ENCODE results near the gene RANBP10. TPM values are rescaled to one million over a fixed set of nuclear protein-coding genes. Genes with fewer than 3 reads are reported as not detected.

Gene RANBP10
- total RNA-seq, 1 experiment from 2014 or later = 15.6 TPM

- Histone ChIP-seq H3K14ac (ENCODE audit: insufficient read depth, low read length) (no peak overlapping the region), H3K27me3 (ENCODE audit: insufficient read depth, low read length) (no peaks in the 10 kb centered on the region), H3T11ph (ENCODE audit: low read length) (no peak overlapping the region), H3K4ac (ENCODE audit: low read depth, low read length) (no peak overlapping the region), H3K18ac (ENCODE audit: insufficient read length, low read depth, low read length) (no peak overlapping the region), H3K79me1 (ENCODE audit: insufficient read depth, low read depth, low read length, poor library complexity, severe bottlenecking) (peaks cover 8% of the 10 kb centered on the region), H3K56ac (ENCODE audit: insufficient read length, low read depth, low read length) (no peak overlapping the region), H2BK20ac (ENCODE audit: low read depth, low read length, poor library complexity, severe bottlenecking) (no peak overlapping the region), H2BK120ac (ENCODE audit: low read depth, low read length, poor library complexity, severe bottlenecking) (no peak overlapping the region), H2BK5ac (ENCODE audit: insufficient read length, low read length) (no peak overlapping the region), H3K9me3 (ENCODE audit: control insufficient read depth, low read depth, low read length) (no peaks in the 10 kb centered on the region), H4K91ac (ENCODE audit: insufficient read length, low read depth, low read length) (no peak overlapping the region), H3K27ac (ENCODE audit: insufficient read length, low read depth, low read length) (no peak overlapping the region), H3K9ac (ENCODE audit: extremely low read depth, insufficient read length, low read length) (no peak overlapping the region), H3K79me2 (ENCODE audit: insufficient read depth, low read length) (peaks cover 2% of the 10 kb centered on the region; the same call in 1 of the 2 replicates), H2AFZ (ENCODE audit: low read length) (no peak overlapping the region), H4K8ac (replicated peaks; ENCODE audit: insufficient read length, low read depth, low read length) (no peak overlapping the region), H2BK12ac (ENCODE audit: insufficient read length, low read depth, low read length) (no peak overlapping the region), H3K4me1 (ENCODE audit: insufficient read depth, low read length) (0 out of 2 replicates have a peak, but pooled peaks cover 3% of the 10 kb centered on the region), H2AK5ac (ENCODE audit: insufficient read length, low read length) (no peak overlapping the region), H2BK15ac (ENCODE audit: low read depth, low read length) (no peak overlapping the region), H4K5ac (ENCODE audit: insufficient read length, low read depth, low read length) (no peak overlapping the region), H3K23me2 (ENCODE audit: insufficient read length, low read depth, low read length, poor library complexity, severe bottlenecking) (peaks cover 4% of the 10 kb centered on the region), H4K20me1 (ENCODE audit: control insufficient read depth, insufficient read depth, insufficient read length) (no peaks in the 10 kb centered on the region), H3K23ac (ENCODE audit: insufficient read length, low read depth, low read length) (no peak overlapping the region), H3K4me2 (ENCODE audit: insufficient read depth, insufficient read length, low read length) (no peak overlapping the region)
- DNase-seq = no peak
- no peak for TF ChIP-seq CTCF (conservative IDR thresholded peaks at IDR 0.05)
- peak overlapping the region in 1 of 3 experiments; percentile 54; a peak in 1 of 7 replicates for H3K27ac Mint-ChIP-seq
- no peaks in the 10 kb centered on the region for H3K27me3 Mint-ChIP-seq (ENCODE audit: low read depth)
- H3K36me3 Mint-ChIP-seq (ENCODE audit: insufficient read depth in 1 of 3, low read depth in 3 of 3) = peaks cover 14 to 65% (median 51%) of the 10 kb centered on the region in 3 experiments
- no peak overlapping the region for H3K4me3 Mint-ChIP-seq
- peaks cover 10 to 11% of the 10 kb centered on the region in 2 experiments for H3K4me1 Mint-ChIP-seq
- no peaks in the 10 kb centered on the region for H3K9me3 Mint-ChIP-seq
- WGBS (ENCODE audit: extremely low coverage, insufficient read length, low lambda C conversion rate) = no CpG with 5 or more reads among the region's 1 CpG
Measured at GRCh38 chr16:67801241-67801640, 5.1 kb downstream of the RANBP10 start.
